LNCaP clone FGC (cell line): ENCODE results near the gene EMX2.
"Not testable (repeated sequence)": the region's sequence is repeated elsewhere in the genome, so short reads cannot be mapped to it uniquely, and the experiment has no call there.

Experiments used
- DNase-seq: peaks from one replicate; pipeline ENCODE4 v3.0.0-alpha.2; 2011; ENCODE audit warnings: low read depth
- H3K4me3 ChIP-seq: 2 replicates; pipeline ENCODE4 v1.5.1; 2011; ENCODE audit warnings: mild to moderate bottlenecking, low read depth, low read length, control low read depth
- TF ChIP-seq, protein P1 (sequence below): IDR thresholded peaks from 2 replicates; pipeline ENCODE4 v1.5.1; 2012; ENCODE audit warnings: mild to moderate bottlenecking; ENCODE audit not compliant: control insufficient read depth, insufficient read depth; ENCODE audit errors: extremely low read depth

Gene EMX2

DNA sequence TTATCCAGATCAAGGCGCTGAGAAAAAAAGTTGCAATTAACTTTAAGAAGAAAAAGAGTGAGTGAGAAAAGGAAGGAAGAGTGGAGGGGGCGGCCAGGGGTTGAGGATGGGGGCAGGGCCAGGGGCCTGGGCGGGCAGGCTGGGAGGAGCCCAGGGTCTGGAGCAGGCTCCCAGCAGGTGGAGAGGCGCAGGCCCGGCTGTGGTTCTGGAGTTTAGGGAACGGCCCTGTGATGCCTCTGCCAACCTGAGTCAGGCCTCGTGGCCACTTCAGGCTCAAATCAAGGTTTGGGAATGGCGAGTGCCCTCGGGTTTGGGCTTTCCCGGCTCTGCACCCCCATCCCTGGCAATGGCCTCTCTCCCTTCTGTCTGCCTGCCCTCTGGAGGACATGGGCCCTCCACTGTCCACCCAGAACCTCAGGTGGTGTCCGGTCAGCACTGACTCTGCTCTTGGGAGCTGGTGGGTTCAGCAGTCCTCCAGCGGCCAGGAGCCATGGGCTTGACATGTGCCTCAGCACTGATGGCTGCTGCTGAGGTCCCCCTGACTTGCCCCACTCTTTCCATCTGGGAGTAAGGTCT, 41.0 kb upstream of the EMX2 start:
- TF ChIP-seq, protein P1, sequence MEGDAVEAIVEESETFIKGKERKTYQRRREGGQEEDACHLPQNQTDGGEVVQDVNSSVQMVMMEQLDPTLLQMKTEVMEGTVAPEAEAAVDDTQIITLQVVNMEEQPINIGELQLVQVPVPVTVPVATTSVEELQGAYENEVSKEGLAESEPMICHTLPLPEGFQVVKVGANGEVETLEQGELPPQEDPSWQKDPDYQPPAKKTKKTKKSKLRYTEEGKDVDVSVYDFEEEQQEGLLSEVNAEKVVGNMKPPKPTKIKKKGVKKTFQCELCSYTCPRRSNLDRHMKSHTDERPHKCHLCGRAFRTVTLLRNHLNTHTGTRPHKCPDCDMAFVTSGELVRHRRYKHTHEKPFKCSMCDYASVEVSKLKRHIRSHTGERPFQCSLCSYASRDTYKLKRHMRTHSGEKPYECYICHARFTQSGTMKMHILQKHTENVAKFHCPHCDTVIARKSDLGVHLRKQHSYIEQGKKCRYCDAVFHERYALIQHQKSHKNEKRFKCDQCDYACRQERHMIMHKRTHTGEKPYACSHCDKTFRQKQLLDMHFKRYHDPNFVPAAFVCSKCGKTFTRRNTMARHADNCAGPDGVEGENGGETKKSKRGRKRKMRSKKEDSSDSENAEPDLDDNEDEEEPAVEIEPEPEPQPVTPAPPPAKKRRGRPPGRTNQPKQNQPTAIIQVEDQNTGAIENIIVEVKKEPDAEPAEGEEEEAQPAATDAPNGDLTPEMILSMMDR, result no peak
- no peak for DNase-seq
- no peak overlapping the region for H3K4me3 ChIP-seq

DNA sequence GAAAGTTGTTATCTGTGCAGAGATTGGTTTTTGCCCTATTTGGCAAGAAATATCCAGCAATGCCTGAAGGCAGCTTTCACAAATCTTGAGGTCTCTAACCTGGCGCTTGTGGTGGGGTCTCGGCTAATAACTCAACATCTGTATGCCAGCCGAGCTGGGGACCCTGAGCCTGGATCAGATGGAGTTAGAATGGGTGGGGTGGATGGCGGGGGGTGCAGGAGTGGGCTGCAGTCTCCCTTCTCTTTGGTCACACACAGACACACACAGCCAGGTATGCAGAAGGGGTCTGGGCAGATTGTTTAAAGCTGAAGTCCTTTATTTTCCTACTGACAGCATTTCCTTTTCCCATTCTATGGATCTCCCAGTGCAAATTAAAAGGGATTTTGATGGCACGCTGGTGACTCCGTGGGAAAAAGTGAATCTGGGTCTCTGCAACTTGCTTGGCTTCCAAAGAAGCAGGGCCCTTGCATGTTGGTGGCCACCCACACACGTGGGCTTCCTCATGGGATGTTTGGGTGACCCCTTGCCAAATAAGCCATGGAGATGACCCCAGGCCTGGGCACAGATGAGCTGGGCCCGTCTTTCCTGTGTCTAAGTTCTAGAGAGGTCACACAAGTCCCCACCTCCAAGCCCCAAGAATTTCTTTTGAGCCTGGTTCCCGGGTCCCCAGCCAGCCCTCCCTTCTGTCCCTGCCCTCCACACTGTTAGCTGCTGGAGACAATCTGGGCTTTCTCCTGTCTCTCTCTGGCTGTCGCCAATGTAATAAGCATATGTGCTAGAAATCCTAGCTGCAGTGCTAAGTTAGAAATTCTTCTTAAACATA, 39.9 kb upstream of the EMX2 start:
- TF ChIP-seq, protein P1, result no peak

DNA sequence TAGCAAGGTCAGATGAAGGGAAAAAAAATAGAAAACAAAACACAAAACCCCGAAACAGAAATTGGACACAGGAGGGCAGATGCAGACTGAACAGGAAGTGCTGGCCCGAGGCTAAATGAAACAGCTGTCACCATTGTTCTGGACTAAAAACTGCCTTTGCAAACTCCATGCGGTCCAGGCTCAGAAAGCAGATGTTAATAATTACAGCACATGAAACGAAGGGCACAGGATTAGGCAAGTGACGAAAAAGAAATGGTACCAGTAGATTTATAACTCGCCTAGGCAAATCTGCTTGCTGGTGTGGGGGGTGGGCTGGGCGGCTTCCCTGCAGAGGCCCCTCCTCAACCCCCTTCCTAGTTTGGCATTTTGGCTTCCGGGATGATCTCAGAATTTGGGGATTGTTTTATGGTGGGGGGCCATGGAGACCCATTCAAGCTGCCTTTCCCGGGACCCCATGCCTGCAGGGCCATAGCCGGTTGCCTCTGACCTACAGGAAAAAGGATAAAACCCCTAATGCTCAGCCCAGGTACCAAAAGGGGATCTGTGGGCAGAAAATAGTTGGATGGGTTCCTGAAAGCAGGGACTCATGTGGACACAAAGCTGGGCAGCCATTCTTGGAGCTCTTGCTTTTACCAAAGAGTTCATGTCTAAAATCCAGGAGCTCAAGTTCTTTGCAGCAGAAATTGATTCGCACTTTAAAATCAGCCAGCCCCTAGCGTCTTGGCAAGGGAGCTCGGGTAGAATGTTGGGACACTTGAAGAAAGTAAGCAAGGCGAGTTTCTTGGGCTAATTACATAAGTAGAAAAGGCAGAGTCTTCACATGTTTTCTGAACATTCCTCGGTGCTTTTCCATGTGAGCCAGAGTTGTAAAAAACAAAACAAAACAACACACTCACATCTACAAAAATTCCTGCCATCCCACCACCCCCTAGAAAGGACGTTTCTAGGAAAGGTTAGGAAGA, 39.0 kb upstream of the EMX2 start:
- TF ChIP-seq, protein P1, result no peak
- H3K4me3 ChIP-seq, result no peak overlapping the region
- no peak for DNase-seq

More for the DNA sequence above, 39.9 kb upstream of the EMX2 start:
- no peak for DNase-seq
- no peak overlapping the region for H3K4me3 ChIP-seq

DNA sequence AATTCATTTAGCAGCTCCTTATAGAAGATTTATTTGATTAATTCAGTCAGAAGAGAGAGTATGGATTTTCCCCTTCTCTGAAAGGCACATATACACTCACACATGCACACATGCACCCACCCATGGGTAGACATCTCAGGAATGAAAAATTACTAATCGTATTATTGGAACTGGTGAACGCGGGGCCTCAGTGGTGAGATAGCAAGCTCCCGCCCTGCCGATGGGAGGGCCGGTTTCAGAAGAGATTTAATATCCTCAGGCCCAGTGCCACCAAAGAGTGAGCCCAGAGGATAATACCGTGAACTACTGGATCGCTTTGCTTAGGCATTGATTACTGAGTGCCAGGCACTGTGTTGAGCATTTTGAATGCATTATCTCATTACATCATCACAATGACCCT, 38.0 kb upstream of the EMX2 start:
- TF ChIP-seq, protein P1, result no peak
- H3K4me3 ChIP-seq, result no peak overlapping the region
- DNase-seq, result no peak

DNA sequence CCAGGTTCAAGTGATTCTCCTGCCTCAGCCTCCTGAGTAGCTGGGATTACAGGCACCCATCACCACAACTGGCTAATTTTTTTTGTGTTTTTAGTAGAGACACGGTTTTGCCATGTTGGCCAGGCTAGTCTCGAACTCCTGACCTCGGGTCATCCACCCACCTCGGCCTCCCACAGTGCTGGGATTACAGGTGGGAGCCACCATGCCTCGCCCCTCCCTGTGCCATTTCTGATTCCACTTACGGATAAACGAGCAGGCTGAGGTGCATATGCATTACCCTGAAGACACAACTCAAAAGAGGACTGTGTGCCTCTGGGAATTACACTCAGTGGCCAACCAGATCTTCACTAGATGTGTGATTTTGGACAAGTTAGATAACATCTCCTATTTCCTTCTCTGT, 35.5 kb upstream of the EMX2 start:
- not testable (repeated sequence) for H3K4me3 ChIP-seq, DNase-seq

DNA sequence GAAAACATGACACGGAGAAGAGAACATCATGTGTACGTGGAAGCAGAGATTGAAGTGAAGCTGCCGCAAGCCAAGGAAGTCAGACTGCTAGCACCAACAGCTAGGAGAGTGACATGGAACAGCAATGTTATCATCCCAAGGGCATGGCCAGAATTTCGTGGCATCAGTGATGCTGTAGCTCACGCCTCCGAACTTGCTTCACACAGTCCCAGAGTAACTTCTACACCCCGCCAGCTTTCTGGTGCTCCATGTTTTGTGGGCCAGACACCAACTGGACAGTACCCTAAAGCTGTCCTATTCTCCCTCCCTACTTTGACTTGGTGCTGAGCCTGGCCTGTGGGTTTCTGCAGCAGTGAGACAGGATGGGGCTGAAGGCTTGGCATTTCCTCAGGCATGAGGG, 33.0 kb upstream of the EMX2 start:
- DNase-seq, result no peak

More for the DNA sequence above, 33.0 kb upstream of the EMX2 start:
- TF ChIP-seq, protein P1, result no peak
- no peak overlapping the region for H3K4me3 ChIP-seq
